Parathyroid adenoma (tissue), 2 donors: ENCODE results near the gene SIN3A.

Source experiments
- H2AFZ ChIP-seq: fragments of 300-600 bp; sonication (generic); one replicate; pipeline ENCODE4 v1.7.0; 2017; ENCODE audit warnings: antibody characterized with exemption, mild to moderate bottlenecking
- H3K27ac ChIP-seq: fragments of 300-600 bp; sonication (generic); one replicate; pipeline ENCODE4 v1.7.0; 2017
- H3K27me3 ChIP-seq: fragments of 300-600 bp; sonication (generic); one replicate; pipeline ENCODE4 v1.7.0; 2017; ENCODE audit warnings: low read length; ENCODE audit not compliant: control insufficient read depth, insufficient read depth
- H3K36me3 ChIP-seq: fragments of 300-600 bp; sonication (generic); one replicate; pipeline ENCODE4 v1.7.0; 2017; ENCODE audit warnings: low read length; ENCODE audit not compliant: control insufficient read depth, insufficient read depth
- H3K4me1 ChIP-seq: fragments of 300-600 bp; sonication (generic); one replicate; pipeline ENCODE4 v1.7.0; 2017; ENCODE audit warnings: control low read depth
- H3K4me2 ChIP-seq: fragments of 300-600 bp; sonication (generic); one replicate; pipeline ENCODE4 v1.7.0; 2017; ENCODE audit warnings: low read length
- H3K4me3 ChIP-seq: fragments of 300-600 bp; sonication (generic); one replicate; pipeline ENCODE4 v1.7.0; 2017; ENCODE audit warnings: low read depth, low read length
- H3K79me2 ChIP-seq: fragments of 300-600 bp; sonication (generic); one replicate; pipeline ENCODE4 v1.7.0; 2017; ENCODE audit warnings: control low read depth
- H3K9ac ChIP-seq: fragments of 300-600 bp; sonication (generic); one replicate; pipeline ENCODE4 v1.7.0; 2017; ENCODE audit warnings: mild to moderate bottlenecking
- H3K9me3 ChIP-seq: fragments of 300-600 bp; sonication (generic); one replicate; pipeline ENCODE4 v1.7.0; 2017; ENCODE audit warnings: low read length; ENCODE audit not compliant: control insufficient read depth
- TF ChIP-seq, protein P1 (sequence below): fragments of 300-600 bp; sonication (generic); IDR thresholded peaks from one replicate; pipeline ENCODE4 v1.7.0; 2017; ENCODE audit warnings: antibody characterized with exemption, mild to moderate bottlenecking
- donor health status: primary hyperparathyroidism.

The SIN3A gene

DNA sequence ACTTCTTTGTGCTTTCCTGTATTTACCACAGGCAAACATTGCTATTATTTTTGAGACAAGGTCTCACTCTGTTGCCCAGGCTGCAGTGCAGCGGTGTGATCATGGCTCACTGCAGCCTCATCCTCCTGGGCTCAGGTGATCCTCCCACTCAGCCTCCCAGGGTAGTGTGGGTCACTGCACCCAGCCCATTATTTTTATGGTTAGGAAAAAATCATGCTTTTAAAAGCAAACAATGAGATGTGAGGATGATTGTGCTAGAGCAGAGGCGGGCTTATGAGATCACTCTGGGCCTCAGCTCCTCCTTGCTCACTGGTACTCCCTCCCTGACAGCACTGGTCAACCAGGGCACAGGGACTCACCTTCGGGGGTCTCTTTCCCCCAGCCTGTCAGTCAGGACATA is 85.3 kb downstream of the SIN3A start:
- Histone ChIP-seq H3K36me3 (no peaks in the 10 kb centered on the region), H3K4me1 (peaks cover 4% of the 10 kb centered on the region), H3K79me2 (no peaks in the 10 kb centered on the region), H3K9me3 (no peaks in the 10 kb centered on the region), H3K9ac (no peak overlapping the region), H3K27ac (no peak overlapping the region), H3K27me3 (no peaks in the 10 kb centered on the region), H3K4me3 (no peak overlapping the region), H3K4me2 (no peak overlapping the region), H2AFZ (no peak overlapping the region)
- TF ChIP-seq, protein P1, sequence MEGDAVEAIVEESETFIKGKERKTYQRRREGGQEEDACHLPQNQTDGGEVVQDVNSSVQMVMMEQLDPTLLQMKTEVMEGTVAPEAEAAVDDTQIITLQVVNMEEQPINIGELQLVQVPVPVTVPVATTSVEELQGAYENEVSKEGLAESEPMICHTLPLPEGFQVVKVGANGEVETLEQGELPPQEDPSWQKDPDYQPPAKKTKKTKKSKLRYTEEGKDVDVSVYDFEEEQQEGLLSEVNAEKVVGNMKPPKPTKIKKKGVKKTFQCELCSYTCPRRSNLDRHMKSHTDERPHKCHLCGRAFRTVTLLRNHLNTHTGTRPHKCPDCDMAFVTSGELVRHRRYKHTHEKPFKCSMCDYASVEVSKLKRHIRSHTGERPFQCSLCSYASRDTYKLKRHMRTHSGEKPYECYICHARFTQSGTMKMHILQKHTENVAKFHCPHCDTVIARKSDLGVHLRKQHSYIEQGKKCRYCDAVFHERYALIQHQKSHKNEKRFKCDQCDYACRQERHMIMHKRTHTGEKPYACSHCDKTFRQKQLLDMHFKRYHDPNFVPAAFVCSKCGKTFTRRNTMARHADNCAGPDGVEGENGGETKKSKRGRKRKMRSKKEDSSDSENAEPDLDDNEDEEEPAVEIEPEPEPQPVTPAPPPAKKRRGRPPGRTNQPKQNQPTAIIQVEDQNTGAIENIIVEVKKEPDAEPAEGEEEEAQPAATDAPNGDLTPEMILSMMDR, result no peak

- no peak overlapping the region for H3K27ac ChIP-seq
- no peaks in the 10 kb centered on the region for H3K79me2 ChIP-seq
- H2AFZ ChIP-seq, result no peak overlapping the region
- peaks cover 4% of the 10 kb centered on the region for H3K4me1 ChIP-seq
- no peak overlapping the region for H3K4me2 ChIP-seq
- no peak overlapping the region for H3K4me3 ChIP-seq
- no peaks in the 10 kb centered on the region for H3K27me3 ChIP-seq
- no peaks in the 10 kb centered on the region for H3K36me3 ChIP-seq
- H3K9me3 ChIP-seq, result no peaks in the 10 kb centered on the region
- TF ChIP-seq, protein P1, result no peak
- no peak overlapping the region for H3K9ac ChIP-seq
These were observed 86.6 kb downstream of the SIN3A start for GRCh38 chr15:75364881-75365280.

DNA sequence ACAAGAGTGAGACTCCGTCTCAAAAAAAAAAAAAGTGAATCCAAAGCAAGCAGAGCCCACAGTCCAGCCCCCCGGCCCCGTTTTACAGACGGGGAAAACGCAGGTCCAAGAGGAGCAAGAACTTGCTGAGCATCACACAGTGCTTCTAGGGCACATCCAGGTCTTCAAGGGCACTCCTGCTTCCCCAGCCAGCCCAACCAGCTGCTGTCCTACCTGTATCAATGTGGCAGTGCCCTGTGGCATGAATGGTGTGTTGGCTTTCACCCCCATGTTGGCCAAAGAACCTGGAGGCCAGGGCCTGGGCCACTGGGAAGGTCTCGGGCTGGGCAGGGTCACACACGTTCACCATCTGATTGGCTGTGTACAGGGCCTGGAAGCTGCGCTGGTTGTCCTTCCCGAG is 87.7 kb downstream of the SIN3A start:
- Histone ChIP-seq H3K79me2 (no peaks in the 10 kb centered on the region), H3K27me3 (no peaks in the 10 kb centered on the region), H3K9ac (no peak overlapping the region), H3K4me1 (no peaks in the 10 kb centered on the region), H3K36me3 (no peaks in the 10 kb centered on the region), H2AFZ (no peak overlapping the region), H3K4me3 (no peak overlapping the region), H3K27ac (no peak overlapping the region), H3K4me2 (no peak overlapping the region), H3K9me3 (no peaks in the 10 kb centered on the region)
- TF ChIP-seq, protein P1, result no peak

GRCh38 chr15:75362642-75363249 is 88.7 kb downstream of the SIN3A start:
- Histone ChIP-seq H3K9ac (no peak overlapping the region), H3K4me3 (no peak overlapping the region), H3K79me2 (no peaks in the 10 kb centered on the region), H3K36me3 (no peaks in the 10 kb centered on the region), H3K27me3 (no peaks in the 10 kb centered on the region), H2AFZ (no peak overlapping the region), H3K4me1 (no peaks in the 10 kb centered on the region), H3K4me2 (no peak overlapping the region), H3K9me3 (no peaks in the 10 kb centered on the region), H3K27ac (no peak overlapping the region)
- TF ChIP-seq, protein P1, result no peak

DNA sequence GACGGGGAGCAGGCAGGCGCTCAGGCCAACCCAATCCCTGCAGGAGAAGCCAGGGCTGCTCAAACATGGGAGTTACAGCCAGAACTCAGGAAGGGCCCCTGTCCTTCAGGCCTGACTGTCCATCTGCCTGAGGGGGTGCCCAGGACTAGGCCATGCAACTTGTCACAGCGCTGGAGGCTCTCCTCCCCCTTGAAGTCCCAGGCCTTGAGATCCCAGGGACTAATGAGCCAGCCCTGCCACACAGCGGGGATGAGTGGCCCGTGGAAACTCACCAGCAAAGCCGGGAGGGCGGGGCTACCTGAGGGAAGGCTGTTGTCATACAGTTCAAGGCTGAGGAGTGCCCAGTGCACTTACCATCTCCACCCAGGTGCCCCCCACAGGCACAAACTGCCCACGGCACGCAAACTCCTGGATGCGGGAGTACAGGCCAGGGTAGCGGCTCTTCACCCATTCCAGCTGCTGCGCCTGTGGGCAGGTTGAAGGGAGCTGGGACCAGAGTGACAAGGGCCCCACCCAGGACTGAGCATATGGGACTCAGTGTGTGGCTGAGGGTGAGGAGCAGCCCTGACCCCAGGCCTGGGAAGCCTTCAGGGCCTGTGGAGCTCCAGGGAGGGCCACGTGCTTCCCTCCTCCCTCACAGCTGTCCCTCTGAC is 89.4 kb downstream of the SIN3A start:
- no peaks in the 10 kb centered on the region for H3K79me2 ChIP-seq
- TF ChIP-seq, protein P1, result no peak
- no peaks in the 10 kb centered on the region for H3K36me3 ChIP-seq
- H3K9ac ChIP-seq, result no peak overlapping the region
- no peaks in the 10 kb centered on the region for H3K4me1 ChIP-seq
- no peak overlapping the region for H3K27ac ChIP-seq
- H3K9me3 ChIP-seq, result no peaks in the 10 kb centered on the region
- no peak overlapping the region for H3K4me2 ChIP-seq
- no peak overlapping the region for H3K4me3 ChIP-seq
- H2AFZ ChIP-seq, result no peak overlapping the region
- no peaks in the 10 kb centered on the region for H3K27me3 ChIP-seq
